Measurements from ENCODE around the gene RAPGEF5.
"Not testable (repeated sequence)": the region's sequence is repeated elsewhere in the genome, so short reads cannot be mapped to it uniquely, and the experiment has no call there.

The RAPGEF5 gene

GRCh38 chr7:22082886-22083703, 273.9 kb downstream of the RAPGEF5 start:
- Histone ChIP-seq H3K9ac (ENCODE audit: low read length) (peak overlapping the region; percentile 50), H3K9me3 (ENCODE audit: control insufficient read depth, insufficient read depth, low read depth, low read length) (peaks cover 12% of the 10 kb centered on the region), H3K36me3 (ENCODE audit: control insufficient read depth, insufficient read depth, low read length) (no peaks in the 10 kb centered on the region), H3K4me3 (ENCODE audit: low read depth, low read length) (peak overlapping the region; percentile 70), H3K27ac (ENCODE audit: low read depth, low read length) (no peak overlapping the region), H3K27me3 (ENCODE audit: control insufficient read depth, insufficient read depth, low read length) (peaks cover 15% of the 10 kb centered on the region), H3K4me1 (ENCODE audit: control insufficient read depth, insufficient read depth, low read length) (no peaks in the 10 kb centered on the region)

GRCh38 chr7:22082553-22082885, 274.4 kb downstream of the RAPGEF5 start:
- Histone ChIP-seq H3K27me3 (ENCODE audit: control insufficient read depth, insufficient read depth, low read length) (peaks cover 15% of the 10 kb centered on the region), H3K4me3 (ENCODE audit: low read depth, low read length) (peak overlapping the region; percentile 70), H3K9me3 (ENCODE audit: control insufficient read depth, insufficient read depth, low read depth, low read length) (peaks cover 12% of the 10 kb centered on the region), H3K9ac (ENCODE audit: low read length) (peak overlapping the region; percentile 49), H3K4me1 (ENCODE audit: control insufficient read depth, insufficient read depth, low read length) (no peaks in the 10 kb centered on the region), H3K36me3 (ENCODE audit: control insufficient read depth, insufficient read depth, low read length) (no peaks in the 10 kb centered on the region), H3K27ac (ENCODE audit: low read depth, low read length) (no peak overlapping the region)

GRCh38 chr7:22080219-22080618, 276.7 kb downstream of the RAPGEF5 start:
- H3K9me3 ChIP-seq (ENCODE audit: control insufficient read depth, insufficient read depth, low read depth, low read length); H3K9ac ChIP-seq (ENCODE audit: low read length); H3K4me1 ChIP-seq (ENCODE audit: control insufficient read depth, insufficient read depth, low read length); H3K36me3 ChIP-seq (ENCODE audit: control insufficient read depth, insufficient read depth, low read length); H3K27ac ChIP-seq (ENCODE audit: low read depth, low read length); H3K4me3 ChIP-seq (ENCODE audit: low read depth, low read length): not testable (repeated sequence)
- H3K27me3 ChIP-seq (ENCODE audit: control insufficient read depth, insufficient read depth, low read length): peaks cover 15% of the 10 kb centered on the region

GRCh38 chr7:22078872-22079271, 278.1 kb downstream of the RAPGEF5 start:
- not testable (repeated sequence) for H3K9me3 ChIP-seq (ENCODE audit: control insufficient read depth, insufficient read depth, low read depth, low read length); H3K27ac ChIP-seq (ENCODE audit: low read depth, low read length); H3K27me3 ChIP-seq (ENCODE audit: control insufficient read depth, insufficient read depth, low read length); H3K4me3 ChIP-seq (ENCODE audit: low read depth, low read length); H3K9ac ChIP-seq (ENCODE audit: low read length); H3K36me3 ChIP-seq (ENCODE audit: control insufficient read depth, insufficient read depth, low read length); H3K4me1 ChIP-seq (ENCODE audit: control insufficient read depth, insufficient read depth, low read length)

- H3K9ac ChIP-seq (ENCODE audit: low read length): no peak overlapping the region
These were observed 281.4 kb downstream of the RAPGEF5 start for GRCh38 chr7:22075561-22075960.

GRCh38 chr7:22074897-22075296, 282.1 kb downstream of the RAPGEF5 start:
- H3K9ac ChIP-seq (ENCODE audit: low read length): no peak overlapping the region
- H3K9me3 ChIP-seq (ENCODE audit: control insufficient read depth, insufficient read depth, low read depth, low read length): no peaks in the 10 kb centered on the region
- no peaks in the 10 kb centered on the region for H3K36me3 ChIP-seq (ENCODE audit: control insufficient read depth, insufficient read depth, low read length)
- H3K4me1 ChIP-seq (ENCODE audit: control insufficient read depth, insufficient read depth, low read length): no peaks in the 10 kb centered on the region
- no peak overlapping the region for H3K4me3 ChIP-seq (ENCODE audit: low read depth, low read length)
- H3K27me3 ChIP-seq (ENCODE audit: control insufficient read depth, insufficient read depth, low read length): no peaks in the 10 kb centered on the region
- H3K27ac ChIP-seq (ENCODE audit: low read depth, low read length): no peak overlapping the region

More at GRCh38 chr7:22075561-22075960, 281.4 kb downstream of the RAPGEF5 start:
- no peak overlapping the region for H3K27ac ChIP-seq (ENCODE audit: low read depth, low read length)
- no peaks in the 10 kb centered on the region for H3K27me3 ChIP-seq (ENCODE audit: control insufficient read depth, insufficient read depth, low read length)
- no peaks in the 10 kb centered on the region for H3K36me3 ChIP-seq (ENCODE audit: control insufficient read depth, insufficient read depth, low read length)
- no peaks in the 10 kb centered on the region for H3K4me1 ChIP-seq (ENCODE audit: control insufficient read depth, insufficient read depth, low read length)
- no peak overlapping the region for H3K4me3 ChIP-seq (ENCODE audit: low read depth, low read length)
- peaks cover 5% of the 10 kb centered on the region for H3K9me3 ChIP-seq (ENCODE audit: control insufficient read depth, insufficient read depth, low read depth, low read length)
